Heart left ventricle (tissue), 13 donors: Measurements from ENCODE around the gene RGSL1.

ENCODE experiments used
- POLR2A ChIP-seq, 2 donors: fragments of 450-650 bp; IDR thresholded peaks; one replicate each; pipeline ENCODE4 v1.6.1; 2017; ENCODE audit warnings: antibody characterized with exemption in 2 of 2, mild to moderate bottlenecking in 2 of 2, moderate library complexity in 2 of 2
- TF ChIP-seq, protein P1 (sequence below), 12 donors: fragments of 200-600 bp; sonication (generic) in 4 of 12; IDR thresholded peaks; one replicate each; pipeline versions ENCODE4 v1.5.0 to v1.8.0; 2018 to 2022; ENCODE audit warnings: antibody characterized with exemption in 12 of 12, mild to moderate bottlenecking in 5 of 12
- donor health status: ischemic (EF 13 %, LVEDD 7.1; RV severe dilation, severe dysfunction).
- donor health status: DM: no; HTN: yes; CAD: no.
- donor health status: DM: no; HTN: no; CAD: no.
- donor health status: ischemic (EF 25% LVEDD 6.9; RV normal size, moderate dysfunction).
- donor health status: ischemic (EF 25% LVEDD 5.7; RV mildly dilated, moderate dysfunction).
- donor health status: ischemic (EF 35%, LVEDD 5.7; RV mildly dilated, moderate dysfunction).
- donor health status: nonischemic (EF 11% LVEDD 7.7; RV severe dilation, severe dysfunction).
- donor health status: DM: yes; HTN: yes; CAD: no.
- donor health status: PGD.
- donor health status: ischemic (EF 29% LVEDD 5.4; RV normal size, mild dysfunction).
- donor health status: nonischemic (EF 23%, LVEDD 6.1; RV moderate dilation, normal function).

DNA sequence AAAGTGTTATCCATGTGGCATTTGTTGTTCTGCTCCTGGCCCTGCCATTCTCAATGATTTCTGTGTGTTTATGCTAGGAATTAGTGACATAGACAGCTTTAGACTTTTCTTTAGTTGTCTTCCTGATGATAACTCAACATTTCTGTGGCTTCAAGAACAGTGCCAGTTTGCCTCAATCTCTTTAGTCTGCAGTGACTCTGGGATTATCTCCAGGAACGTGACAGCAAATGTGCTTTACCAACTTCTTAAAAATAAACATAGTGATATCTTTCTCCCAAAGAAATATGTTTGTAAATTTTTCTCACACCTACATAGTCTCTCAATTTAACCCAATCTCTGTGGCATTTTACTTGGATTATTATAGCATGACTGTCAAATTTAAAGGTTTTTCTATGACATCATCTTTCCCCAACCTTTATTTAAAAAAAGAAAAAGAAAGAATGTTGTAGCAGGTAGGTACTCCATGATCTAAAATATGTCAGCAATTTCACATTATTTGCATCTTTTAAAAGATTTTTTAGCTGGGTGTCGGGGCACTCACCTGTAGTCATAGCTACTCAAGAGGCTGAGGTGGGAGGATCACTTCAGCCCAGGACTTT, 114.6 kb downstream of the RGSL1 start:
- TF ChIP-seq, protein P1, sequence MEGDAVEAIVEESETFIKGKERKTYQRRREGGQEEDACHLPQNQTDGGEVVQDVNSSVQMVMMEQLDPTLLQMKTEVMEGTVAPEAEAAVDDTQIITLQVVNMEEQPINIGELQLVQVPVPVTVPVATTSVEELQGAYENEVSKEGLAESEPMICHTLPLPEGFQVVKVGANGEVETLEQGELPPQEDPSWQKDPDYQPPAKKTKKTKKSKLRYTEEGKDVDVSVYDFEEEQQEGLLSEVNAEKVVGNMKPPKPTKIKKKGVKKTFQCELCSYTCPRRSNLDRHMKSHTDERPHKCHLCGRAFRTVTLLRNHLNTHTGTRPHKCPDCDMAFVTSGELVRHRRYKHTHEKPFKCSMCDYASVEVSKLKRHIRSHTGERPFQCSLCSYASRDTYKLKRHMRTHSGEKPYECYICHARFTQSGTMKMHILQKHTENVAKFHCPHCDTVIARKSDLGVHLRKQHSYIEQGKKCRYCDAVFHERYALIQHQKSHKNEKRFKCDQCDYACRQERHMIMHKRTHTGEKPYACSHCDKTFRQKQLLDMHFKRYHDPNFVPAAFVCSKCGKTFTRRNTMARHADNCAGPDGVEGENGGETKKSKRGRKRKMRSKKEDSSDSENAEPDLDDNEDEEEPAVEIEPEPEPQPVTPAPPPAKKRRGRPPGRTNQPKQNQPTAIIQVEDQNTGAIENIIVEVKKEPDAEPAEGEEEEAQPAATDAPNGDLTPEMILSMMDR (IDR thresholded peaks at IDR 0.05) = no peak
- no peak for TF ChIP-seq POLR2A (IDR thresholded peaks at IDR 0.05)
